A549 (cell line): ENCODE measurements around the gene PDX1. TPM values are rescaled to one million over a fixed set of nuclear protein-coding genes. Genes with fewer than 3 reads are reported as not detected.

Experiments used
- ATAC-seq, 2 experiments: fragments of 200-7000 bp in 1 of 2; fragments of >200 bp in 1 of 2; cut with Nextera tagmentation in 1 of 2; cut with Tn5 transposase in 1 of 2; 3 replicates each; pipeline versions ENCODE4 v1.8.0 to v1.9.1; 2018 to 2020; ENCODE audit warnings: mild to moderate bottlenecking in 1 of 2, moderate library complexity in 1 of 2
- CTCF ChIA-PET: fragments of 300-600 bp; sonication (Branson Sonifier 250); formaldehyde crosslinking; extraction: SDS; loops from one replicate; lab custom pipeline; 2021; ENCODE audit warnings: antibody characterized with exemption, inconsistent platforms; lab: Yijun Ruan, JAX
- POLR2A ChIA-PET: fragments of 350-600 bp; formaldehyde crosslinking; extraction: SDS; loops from one replicate; lab custom pipeline; 2021; ENCODE audit warnings: antibody characterized with exemption, inconsistent platforms; lab: Yijun Ruan, JAX
- DNase-seq, 2 experiments: peaks; one replicate each; pipeline versions ENCODE4 v3.0.0 to v3.0.0-alpha.2; 2011 to 2016; ENCODE audit warnings: low read depth in 1 of 2, low spot score in 1 of 2
- FAIRE-seq: peaks from 2 replicates; lab custom pipeline; 2011; peaks lifted over from hg19 to GRCh38; lab: Jason Lieb, UNC
- H3K27ac ChIP-seq, 2 experiments: fragments of >200 bp; sonication (Bioruptor Twin); formaldehyde crosslinking; 3 replicates each; pipeline ENCODE4 v1.5.1; 2016 to 2017
- H3K4me1 ChIP-seq: fragments of >200 bp; sonication (Bioruptor Twin); formaldehyde crosslinking; 3 replicates; pipeline ENCODE4 v1.6.1; 2016
- H3K4me2 ChIP-seq: fragments of >200 bp; sonication (Bioruptor Twin); formaldehyde crosslinking; 3 replicates; pipeline ENCODE4 v1.6.1; 2016
- H3K4me3 ChIP-seq: fragments of >200 bp; sonication (Bioruptor Twin); formaldehyde crosslinking; 3 replicates; pipeline ENCODE4 v1.5.1; 2016
- H3K9me3 ChIP-seq: fragments of >200 bp; sonication (Bioruptor Twin); formaldehyde crosslinking; 3 replicates; pipeline ENCODE4 v1.6.1; 2016
- EHF ChIP-seq: fragments of 250-450 bp; sonication (Bioruptor Pico); IDR thresholded peaks from 2 replicates; pipeline ENCODE4 v1.5.0; 2020; ENCODE audit warnings: mild to moderate bottlenecking
- ELK1 ChIP-seq: fragments of 150-350 bp; IDR thresholded peaks from 2 replicates; pipeline ENCODE4 v1.6.1; 2014; ENCODE audit warnings: low read depth, mild to moderate bottlenecking, low read length
- EP300 ChIP-seq, 2 experiments: fragments of >200 bp; sonication (Bioruptor Twin); formaldehyde crosslinking; IDR thresholded peaks; 2 replicates in 1 of 2; 3 replicates in 1 of 2; pipeline ENCODE4 v1.6.1; 2016 to 2017
- HDAC2 ChIP-seq: fragments of 200-600 bp; sonication (generic); IDR thresholded peaks from 2 replicates; pipeline ENCODE4 v1.6.1; 2016
- HOXA7 ChIP-seq: fragments of 250-450 bp; sonication (Bioruptor Pico); IDR thresholded peaks from 2 replicates; pipeline ENCODE4 v1.5.0; 2020; ENCODE audit warnings: mild to moderate bottlenecking, moderate library complexity
- HOXB5 ChIP-seq: fragments of 250-450 bp; sonication (Bioruptor Pico); IDR thresholded peaks from 2 replicates; pipeline ENCODE4 v1.5.0; 2020; ENCODE audit warnings: mild to moderate bottlenecking, moderate library complexity
- KDM5A ChIP-seq: fragments of 200-600 bp; sonication (generic); IDR thresholded peaks from 2 replicates; pipeline ENCODE4 v1.6.1; 2016; ENCODE audit warnings: antibody characterized with exemption, mild to moderate bottlenecking
- POLR2AphosphoS2 ChIP-seq: conservative IDR thresholded peaks from 2 replicates; pipeline ENCODE4 v1.6.1; 2012; ENCODE audit warnings: low read length, improper control_type of control experiment, inconsistent platforms
- RNF2 ChIP-seq: fragments of 200-600 bp; sonication (generic); IDR thresholded peaks from 2 replicates; pipeline ENCODE4 v1.6.1; 2016; ENCODE audit warnings: low read depth, mild to moderate bottlenecking, antibody characterized with exemption, moderate library complexity, borderline replicate concordance
- TP53 ChIP-seq: fragments of 250-450 bp; sonication (Bioruptor Pico); IDR thresholded peaks from 2 replicates; pipeline ENCODE4 v1.5.0; 2021; ENCODE audit warnings: mild to moderate bottlenecking, moderate library complexity
- ZNF302 ChIP-seq: fragments of 250-450 bp; sonication (Bioruptor Pico); IDR thresholded peaks from 2 replicates; pipeline ENCODE4 v1.9.0; 2021; ENCODE audit warnings: inconsistent platforms, mild to moderate bottlenecking, moderate library complexity
- WGBS: methylation state at CpG from one replicate; pipeline ENCODE4 v1.1.6; 2017; ENCODE audit errors: missing lambda C conversion rate; 5-methylcytosine and 5-hydroxymethylcytosine counted together
- polyA plus RNA-seq, 4 experiments: library from polyadenylated mRNA; depleted of rRNA in 3 of 4; stranded (reverse); fragments of >200 nt; fragmentation: RNase III in 1 of 4; extraction: RNeasy Plus Mini Kit Qiagen cat#74134 plus additional on column Dnase treatment in 1 of 4; gene quantifications; 2 replicates in 3 of 4; 3 replicates in 1 of 4; pipeline ENCODE4 v1.2.3, GENCODE V29; 2011 to 2017
- TF ChIP-seq, protein P1 (sequence below): fragments of 450-650 bp; IDR thresholded peaks from 2 replicates; pipeline ENCODE4 v1.6.1; 2014; ENCODE audit warnings: antibody characterized with exemption
- TF ChIP-seq, protein P2 (sequence below): fragments of 250-450 bp; sonication (Bioruptor Pico); IDR thresholded peaks from 2 replicates; pipeline ENCODE4 v1.5.0; 2021; ENCODE audit warnings: mild to moderate bottlenecking, moderate library complexity, borderline replicate concordance
- TF ChIP-seq, protein P3 (sequence below): fragments of >200 bp; sonication (Bioruptor Twin); formaldehyde crosslinking; IDR thresholded peaks from 3 replicates; pipeline ENCODE4 v1.5.1; 2016
- TF ChIP-seq, protein P4 (sequence below): fragments of 250-450 bp; sonication (Bioruptor Pico); IDR thresholded peaks from 2 replicates; pipeline ENCODE4 v1.5.0; 2020; ENCODE audit warnings: low read depth, mild to moderate bottlenecking, moderate library complexity

Gene PDX1
- polyA plus RNA-seq, 2 of the 4 experiments (the other 2 are of a cell fraction): 0.04 to 0.06 TPM

DNA sequence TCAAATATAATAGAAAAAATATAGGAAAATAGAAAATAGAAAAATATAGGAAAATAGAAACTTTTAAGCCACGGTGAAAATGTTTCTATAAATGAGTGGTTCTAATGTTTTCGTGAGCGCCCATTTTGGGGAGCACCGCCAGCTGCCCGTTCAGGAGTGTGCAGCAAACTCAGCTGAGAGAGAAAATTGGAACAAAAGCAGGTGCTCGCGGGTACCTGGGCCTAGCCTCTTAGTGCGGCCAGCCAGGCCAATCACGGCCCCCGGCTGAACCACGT is 204 bp upstream of the PDX1 start:
- no peak overlapping the region for H3K27ac ChIP-seq
- POLR2A ChIA-PET: interaction anchor here (1.2 kb wide), 1 partner anchor 34 kb away, joined by 6 read pairs; no protein-coding TSS in a partner anchor
- H3K9me3 ChIP-seq: no peaks in the 10 kb centered on the region
- CTCF ChIA-PET: interaction anchor here (2.2 kb wide), 1 partner anchor 34 kb away, joined by 12 read pairs; no protein-coding TSS in a partner anchor
- TF ChIP-seq, protein P1, sequence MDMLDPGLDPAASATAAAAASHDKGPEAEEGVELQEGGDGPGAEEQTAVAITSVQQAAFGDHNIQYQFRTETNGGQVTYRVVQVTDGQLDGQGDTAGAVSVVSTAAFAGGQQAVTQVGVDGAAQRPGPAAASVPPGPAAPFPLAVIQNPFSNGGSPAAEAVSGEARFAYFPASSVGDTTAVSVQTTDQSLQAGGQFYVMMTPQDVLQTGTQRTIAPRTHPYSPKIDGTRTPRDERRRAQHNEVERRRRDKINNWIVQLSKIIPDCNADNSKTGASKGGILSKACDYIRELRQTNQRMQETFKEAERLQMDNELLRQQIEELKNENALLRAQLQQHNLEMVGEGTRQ: 0 out of 2 replicates have a peak, but pooled peaks have one; percentile 85
- 0 out of 2 replicates have a peak, but pooled peaks have one; percentile 10 for TF ChIP-seq RNF2
- no peak for TF ChIP-seq KDM5A
- no peaks in the 10 kb centered on the region for H3K4me1 ChIP-seq
- WGBS: 1% methylated on average over 11 of the region's 11 CpGs
- H3K4me2 ChIP-seq: peak overlapping the region; percentile 94
- ATAC-seq: no peak
- peak overlapping the region; percentile 55 for H3K4me3 ChIP-seq
- peak in 1 of 2 experiments; percentile 53 for DNase-seq
- no peak for FAIRE-seq

GRCh38 chr13:27920677-27921420 is 1.0 kb downstream of the PDX1 start:
- POLR2A ChIA-PET: no interaction called here
- whole genome bisulfite sequencing: 67% methylated on average over 22 of the region's 40 CpGs
- peak overlapping the region; percentile 94 for H3K4me2 ChIP-seq

More at GRCh38 chr13:27920677-27921420, 1.0 kb downstream of the PDX1 start:
- TF ChIP-seq EHF (CRISPR knock-in tag) (no peak), POLR2AphosphoS2 (no peak), HOXA7 (CRISPR knock-in tag) (no peak), HDAC2 (no peak), EP300 (IDR thresholded peaks at IDR 0.05) (no peak), HOXB5 (CRISPR knock-in tag) (no peak), ELK1 (no peak), ZNF302 (CRISPR knock-in tag) (no peak), TP53 (CRISPR knock-in tag) (no peak)
- TF ChIP-seq, protein P2, sequence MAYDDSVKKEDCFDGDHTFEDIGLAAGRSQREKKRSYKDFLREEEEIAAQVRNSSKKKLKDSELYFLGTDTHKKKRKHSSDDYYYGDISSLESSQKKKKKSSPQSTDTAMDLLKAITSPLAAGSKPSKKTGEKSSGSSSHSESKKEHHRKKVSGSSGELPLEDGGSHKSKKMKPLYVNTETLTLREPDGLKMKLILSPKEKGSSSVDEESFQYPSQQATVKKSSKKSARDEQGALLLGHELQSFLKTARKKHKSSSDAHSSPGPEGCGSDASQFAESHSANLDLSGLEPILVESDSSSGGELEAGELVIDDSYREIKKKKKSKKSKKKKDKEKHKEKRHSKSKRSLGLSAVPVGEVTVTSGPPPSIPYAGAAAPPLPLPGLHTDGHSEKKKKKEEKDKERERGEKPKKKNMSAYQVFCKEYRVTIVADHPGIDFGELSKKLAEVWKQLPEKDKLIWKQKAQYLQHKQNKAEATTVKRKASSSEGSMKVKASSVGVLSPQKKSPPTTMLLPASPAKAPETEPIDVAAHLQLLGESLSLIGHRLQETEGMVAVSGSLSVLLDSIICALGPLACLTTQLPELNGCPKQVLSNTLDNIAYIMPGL: no peak
- TF ChIP-seq, protein P3, sequence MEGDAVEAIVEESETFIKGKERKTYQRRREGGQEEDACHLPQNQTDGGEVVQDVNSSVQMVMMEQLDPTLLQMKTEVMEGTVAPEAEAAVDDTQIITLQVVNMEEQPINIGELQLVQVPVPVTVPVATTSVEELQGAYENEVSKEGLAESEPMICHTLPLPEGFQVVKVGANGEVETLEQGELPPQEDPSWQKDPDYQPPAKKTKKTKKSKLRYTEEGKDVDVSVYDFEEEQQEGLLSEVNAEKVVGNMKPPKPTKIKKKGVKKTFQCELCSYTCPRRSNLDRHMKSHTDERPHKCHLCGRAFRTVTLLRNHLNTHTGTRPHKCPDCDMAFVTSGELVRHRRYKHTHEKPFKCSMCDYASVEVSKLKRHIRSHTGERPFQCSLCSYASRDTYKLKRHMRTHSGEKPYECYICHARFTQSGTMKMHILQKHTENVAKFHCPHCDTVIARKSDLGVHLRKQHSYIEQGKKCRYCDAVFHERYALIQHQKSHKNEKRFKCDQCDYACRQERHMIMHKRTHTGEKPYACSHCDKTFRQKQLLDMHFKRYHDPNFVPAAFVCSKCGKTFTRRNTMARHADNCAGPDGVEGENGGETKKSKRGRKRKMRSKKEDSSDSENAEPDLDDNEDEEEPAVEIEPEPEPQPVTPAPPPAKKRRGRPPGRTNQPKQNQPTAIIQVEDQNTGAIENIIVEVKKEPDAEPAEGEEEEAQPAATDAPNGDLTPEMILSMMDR: no peak
- TF ChIP-seq, protein P4, sequence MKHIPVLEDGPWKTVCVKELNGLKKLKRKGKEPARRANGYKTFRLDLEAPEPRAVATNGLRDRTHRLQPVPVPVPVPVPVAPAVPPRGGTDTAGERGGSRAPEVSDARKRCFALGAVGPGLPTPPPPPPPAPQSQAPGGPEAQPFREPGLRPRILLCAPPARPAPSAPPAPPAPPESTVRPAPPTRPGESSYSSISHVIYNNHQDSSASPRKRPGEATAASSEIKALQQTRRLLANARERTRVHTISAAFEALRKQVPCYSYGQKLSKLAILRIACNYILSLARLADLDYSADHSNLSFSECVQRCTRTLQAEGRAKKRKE (CRISPR knock-in tag): no peak
- TF ChIP-seq, protein P1: no peak
- TF ChIP-seq, all 56 proteins: peak for 0
- no peak for FAIRE-seq
- no peaks in the 10 kb centered on the region for H3K9me3 ChIP-seq
- peak; percentile 72 to 81 for ATAC-seq
- no peak overlapping the region for H3K27ac ChIP-seq
- H3K4me3 ChIP-seq: peak overlapping the region; percentile 55
- H3K4me1 ChIP-seq: no peaks in the 10 kb centered on the region
- CTCF ChIA-PET: interaction anchor here (1.1 to 2.2 kb wide), 4 partner anchors 33 to 94 kb away, joined by 3 to 12 read pairs (median 4); no protein-coding TSS in a partner anchor
- DNase-seq: peak; percentile 6 to 11
